ENCODE measurements around the gene SCMH1.

GRCh38 chr1:41249319-41249718 lies 7.2 kb upstream of the SCMH1 start:
- TF ChIP-seq CTCF (IDR thresholded peaks at IDR 0.05), result no peak
- no peak for TF ChIP-seq POLR2A (IDR thresholded peaks at IDR 0.05)
